GM21390 (cell line): ENCODE data around the gene OTOR.

Source experiments
- ATAC-seq: cut with Tn5 transposase; IDR thresholded peaks from one replicate; pipeline ENCODE4 v1.9.1; 2021; ENCODE audit not compliant: unreplicated experiment

The OTOR gene

GRCh38 chr20:16747291-16747811 lies 807 bp upstream of the OTOR start:
- no peak for ATAC-seq

DNA sequence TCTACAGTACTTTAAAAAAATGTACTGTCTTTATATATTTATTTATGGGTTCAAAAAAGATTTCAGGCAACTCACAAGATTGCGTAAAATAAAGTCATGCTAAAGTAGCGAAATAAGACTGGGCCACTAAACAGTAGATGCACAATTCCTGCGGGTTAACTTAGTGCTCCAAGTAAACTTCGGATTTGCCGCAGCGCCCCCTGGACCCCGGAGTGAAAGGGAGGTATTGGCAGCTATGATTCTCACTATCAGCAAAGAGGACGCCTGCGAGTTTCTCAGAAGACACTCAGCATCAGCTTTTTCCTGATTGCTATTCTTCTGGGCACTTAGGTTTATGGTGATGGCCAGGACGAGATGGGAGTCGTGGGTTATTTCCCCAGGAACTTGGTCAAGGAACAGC lies 1.4 kb downstream of the OTOR start:
- no peak for ATAC-seq

GRCh38 chr20:16752082-16752481 lies 3.9 kb downstream of the OTOR start:
- ATAC-seq = no peak

DNA sequence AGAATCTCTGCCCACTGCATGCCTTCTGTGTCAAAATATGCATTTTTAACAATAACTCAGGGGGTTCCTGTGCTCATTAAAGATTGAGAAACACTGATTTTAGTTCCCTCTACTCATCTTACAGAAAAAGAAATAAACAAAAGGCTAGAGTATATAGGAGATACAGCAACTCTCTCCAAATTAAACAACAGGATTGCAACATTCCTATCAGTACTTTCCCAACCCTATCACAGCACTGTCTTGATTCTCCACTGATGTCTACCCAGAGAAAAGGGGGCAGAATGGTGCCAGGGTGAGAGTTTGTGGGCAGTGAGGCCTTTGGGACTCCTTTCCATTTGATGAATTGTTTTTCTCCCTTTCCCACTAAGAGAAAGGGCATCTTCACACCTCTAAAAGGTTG lies 4.7 kb downstream of the OTOR start:
- ATAC-seq = no peak

DNA sequence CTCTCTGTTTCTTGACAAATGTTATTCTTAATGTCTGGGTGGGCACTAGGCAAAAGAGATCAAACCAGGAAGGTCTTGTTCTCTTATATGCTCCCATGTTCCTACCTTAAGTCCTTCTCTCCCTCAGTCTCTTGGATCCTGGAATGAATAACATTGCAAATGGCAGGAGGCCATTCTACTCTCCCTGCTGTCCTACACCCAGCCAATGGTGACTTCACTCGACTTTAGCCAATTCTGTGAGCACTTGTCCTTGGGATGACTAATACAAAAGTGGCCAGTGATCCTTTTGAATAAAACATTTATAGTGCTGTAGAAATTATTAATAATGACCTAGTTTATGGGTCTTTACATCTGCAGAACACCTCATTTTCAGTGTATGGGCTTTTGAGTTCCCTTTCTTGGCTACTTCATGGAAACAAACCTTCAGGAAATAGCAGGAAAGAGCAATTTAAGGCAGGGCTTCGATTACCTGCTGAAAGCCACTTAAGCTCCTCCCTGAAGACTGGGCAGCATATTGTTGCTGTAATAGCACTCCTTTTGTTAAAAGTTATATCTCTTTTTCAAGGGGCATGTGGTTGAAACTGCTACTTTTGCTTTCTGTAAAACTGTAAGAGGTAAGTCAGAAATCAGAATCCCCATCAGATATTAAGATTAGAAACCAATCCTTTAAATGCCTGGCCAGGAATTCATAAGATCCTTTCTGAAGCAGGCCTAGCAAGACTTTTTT lies 10.5 kb downstream of the OTOR start:
- no peak for ATAC-seq

DNA sequence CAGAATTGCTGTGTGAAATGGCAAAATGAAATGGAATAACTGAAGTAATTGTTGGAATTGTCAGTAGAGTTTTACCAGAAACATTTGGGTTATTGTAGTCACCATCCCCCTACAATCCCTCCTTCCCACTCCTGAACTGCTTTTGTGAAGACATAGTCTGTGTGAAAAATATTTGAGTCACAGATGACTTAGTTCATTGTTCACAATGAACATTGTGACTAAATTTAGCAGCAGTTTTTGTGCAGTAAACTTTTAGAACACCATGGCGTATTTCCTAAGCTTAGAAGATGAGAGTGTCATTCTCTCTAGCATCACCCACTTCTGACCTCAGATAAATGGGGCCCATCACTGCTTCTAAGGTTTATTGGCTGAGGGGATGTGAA lies 11.0 kb downstream of the OTOR start:
- ATAC-seq = no peak

DNA sequence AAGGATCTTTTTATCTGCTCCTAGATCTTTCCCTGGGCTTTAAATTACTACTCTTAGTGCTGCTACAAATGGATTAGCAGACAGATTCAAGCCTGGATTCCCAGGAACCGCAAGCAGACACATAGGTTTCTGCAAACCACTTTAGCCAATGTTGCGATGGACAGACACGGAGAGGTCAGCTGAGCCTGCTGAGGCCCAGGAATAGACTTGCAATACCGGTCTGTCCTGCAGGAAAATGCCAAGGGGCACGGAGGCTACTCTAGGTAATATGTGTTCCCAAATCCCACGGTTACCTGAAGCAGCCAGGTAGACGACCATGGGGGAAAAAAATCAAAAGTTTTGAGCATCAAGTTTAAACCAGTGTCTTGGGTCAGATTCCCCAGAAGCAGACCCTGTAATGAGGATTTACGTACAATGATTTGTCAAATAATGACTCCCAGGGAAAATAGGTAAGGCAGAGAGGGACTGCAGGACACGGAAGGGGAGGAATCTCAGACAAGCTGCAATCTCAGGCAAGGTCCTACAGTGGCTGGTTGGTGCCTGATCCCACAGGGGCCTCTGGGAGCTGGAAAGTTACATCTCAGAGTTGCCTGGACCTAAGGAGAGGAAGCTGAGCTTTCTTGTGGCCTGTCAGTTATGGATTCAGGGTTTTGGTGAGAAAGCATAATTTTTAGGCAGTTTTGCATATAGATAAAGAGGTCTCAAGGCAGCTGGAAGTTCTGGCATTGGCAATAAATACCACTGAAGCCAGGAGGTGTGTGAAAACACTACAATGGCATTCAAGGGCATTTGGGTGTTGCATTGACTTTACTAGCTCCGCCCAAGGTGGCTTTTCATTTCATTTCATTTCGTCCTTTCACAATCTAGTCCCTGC lies 12.5 kb downstream of the OTOR start:
- peak; percentile 8 for ATAC-seq

DNA sequence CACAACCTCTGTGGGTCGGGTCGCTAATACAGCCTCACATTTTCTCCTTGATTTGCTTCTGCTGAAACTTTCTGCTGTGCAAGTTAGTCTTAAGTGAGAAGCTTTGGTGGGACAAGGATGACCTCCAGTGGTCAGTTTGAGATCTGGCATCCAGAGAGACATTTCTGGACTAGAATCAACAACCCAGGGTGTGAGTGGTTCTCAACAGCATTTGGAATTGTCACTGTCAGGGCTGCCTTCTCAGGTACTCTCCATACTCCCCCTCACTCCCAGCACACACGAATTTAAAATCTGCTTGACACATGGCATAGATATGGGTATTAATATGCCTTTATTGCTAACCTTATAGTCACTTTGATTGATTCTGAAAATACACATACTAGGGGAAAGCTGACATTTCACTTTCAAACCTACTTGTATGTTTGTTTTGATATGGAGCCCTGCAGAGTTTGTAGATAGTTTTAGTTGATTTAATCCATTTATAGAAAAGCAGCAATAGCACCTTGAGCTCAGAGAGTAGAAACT lies 13.2 kb downstream of the OTOR start:
- peak; percentile 81 for ATAC-seq

DNA sequence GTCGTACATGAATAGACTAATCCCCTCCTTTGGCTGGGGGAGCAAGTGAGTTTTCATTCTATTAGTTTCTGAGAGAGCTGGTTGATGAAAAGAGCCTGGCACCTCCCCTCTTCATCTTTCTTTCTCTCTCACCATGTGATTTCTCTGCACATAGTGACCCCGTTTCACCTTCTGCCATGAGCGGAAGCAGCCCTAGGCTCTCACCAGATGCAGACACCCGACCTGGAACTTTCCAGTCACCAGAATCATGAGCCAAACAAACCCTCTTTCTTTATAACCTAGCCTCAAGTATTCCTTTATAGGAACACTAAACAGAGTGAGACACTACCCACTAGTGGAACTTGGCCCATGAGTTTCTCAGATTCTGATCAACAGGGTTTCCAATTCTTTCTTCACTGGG lies 16.4 kb downstream of the OTOR start:
- ATAC-seq = no peak

DNA sequence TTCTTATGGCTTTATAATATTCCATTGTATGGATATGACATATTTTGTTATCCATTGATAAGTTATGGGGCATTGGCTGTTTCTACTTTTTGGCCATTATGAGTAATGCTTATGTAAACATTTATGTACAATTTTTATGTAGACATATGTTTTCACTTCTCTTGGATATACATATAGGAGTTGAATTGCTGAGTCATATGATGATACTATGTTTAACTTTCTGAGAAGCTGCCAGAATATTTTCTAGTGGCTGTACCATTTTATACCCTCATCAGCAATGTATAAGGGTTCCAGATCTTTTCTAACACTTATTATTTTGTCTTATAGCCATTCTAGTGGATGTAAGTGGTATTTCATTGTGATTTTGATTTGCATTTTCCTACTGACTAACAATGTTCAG lies 23.1 kb downstream of the OTOR start:
- no peak for ATAC-seq

DNA sequence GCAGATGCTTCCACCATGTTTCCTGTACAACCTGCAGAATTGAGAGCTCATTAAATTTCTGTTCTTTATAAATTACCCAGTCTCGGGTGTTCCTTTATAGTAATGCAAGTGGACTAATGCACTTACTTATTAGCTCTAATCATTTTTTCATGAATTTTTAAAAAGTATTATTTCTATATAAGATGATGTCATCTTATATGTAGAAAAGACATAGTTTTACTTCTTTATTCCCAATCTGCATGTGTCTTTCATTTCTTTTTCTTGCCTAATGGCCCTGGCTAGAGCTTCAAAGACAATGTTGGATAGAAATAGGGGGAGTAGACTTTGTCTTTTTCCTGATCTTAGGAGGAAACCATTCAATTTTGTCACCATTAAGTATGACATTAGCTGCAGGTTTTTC lies 27.8 kb downstream of the OTOR start:
- ATAC-seq = no peak

- no peak for ATAC-seq
These were observed 29.0 kb downstream of the OTOR start for GRCh38 chr20:16777126-16777525.

- ATAC-seq = no peak
These were observed 30.0 kb downstream of the OTOR start for GRCh38 chr20:16778159-16778558.

DNA sequence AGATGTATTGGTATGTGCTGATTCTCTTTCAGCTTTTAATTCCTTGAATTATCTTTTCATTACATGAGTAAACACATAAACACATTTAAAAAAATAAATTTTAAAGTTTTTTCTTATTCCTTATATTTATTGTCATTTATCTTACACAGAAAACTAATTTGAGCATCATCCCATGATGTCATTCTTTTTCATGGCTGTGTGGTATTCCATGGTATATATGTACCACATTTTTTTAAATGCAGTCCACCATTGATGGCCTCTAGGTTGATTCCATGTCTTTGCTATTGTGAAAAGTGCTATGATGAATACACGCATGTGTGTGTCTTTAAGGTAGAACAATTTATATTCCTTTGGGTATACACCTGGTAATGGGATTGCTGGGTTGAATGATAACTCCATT lies 33.3 kb downstream of the OTOR start:
- no peak for ATAC-seq

DNA sequence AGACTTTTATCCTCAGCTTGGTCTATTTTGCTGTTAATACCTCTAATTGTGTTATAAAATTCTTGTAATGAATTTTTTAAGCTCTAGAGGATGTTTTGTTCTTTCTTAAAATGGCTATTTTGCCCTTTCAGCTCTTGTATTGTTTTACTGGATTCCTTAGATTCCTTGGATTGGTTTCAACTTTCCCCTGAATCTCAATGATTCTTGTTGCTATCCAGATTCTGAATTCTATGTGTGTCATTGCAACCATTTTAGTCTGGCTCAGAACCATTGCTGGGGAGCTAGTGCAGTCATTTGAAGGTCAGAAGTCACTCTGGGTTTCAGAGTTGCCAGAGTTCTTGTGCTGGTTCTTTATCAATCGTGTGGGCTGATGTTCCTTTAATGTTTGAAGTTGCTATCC lies 37.1 kb downstream of the OTOR start:
- no peak for ATAC-seq
